K562 (cell line): ENCODE data around the gene CTXN1. TPM values are rescaled to one million over a fixed set of nuclear protein-coding genes. Genes with fewer than 3 reads are reported as not detected.

Experiments used
- ATF6 ChIP-seq: sonication (generic); formaldehyde crosslinking; IDR thresholded peaks from 2 replicates; pipeline ENCODE4 v1.4.0; 2020; ENCODE audit warnings: mild to moderate bottlenecking, missing genetic modification reagents
- HNRNPLL ChIP-seq: fragments of 200-400 bp; formaldehyde crosslinking; IDR thresholded peaks from 2 replicates; pipeline ENCODE4 v1.6.1; 2017; ENCODE audit warnings: low read length, low read depth, mild to moderate bottlenecking; ENCODE audit not compliant: poor library complexity, severe bottlenecking
- HOMEZ ChIP-seq: fragments of 250-450 bp; sonication (Bioruptor Pico); IDR thresholded peaks from 2 replicates; pipeline ENCODE4 v1.4.0; 2020; ENCODE audit warnings: mild to moderate bottlenecking, moderate library complexity
- JUND ChIP-seq, 2 experiments: IDR thresholded peaks; 2 replicates in 1 of 2; 3 replicates in 1 of 2; pipeline ENCODE4 v1.6.1; 2011; ENCODE audit warnings: borderline replicate concordance in 2 of 2, low read depth in 2 of 2, low read length in 2 of 2, improper control_type of control experiment in 1 of 2, missing biosample characterization in 1 of 2, missing genetic modification characterization in 1 of 2, missing genetic modification reagents in 1 of 2
- KLF16 ChIP-seq: IDR thresholded peaks from 2 replicates; pipeline ENCODE4 v1.6.1; 2016; ENCODE audit warnings: antibody characterized with exemption
- MTA2 ChIP-seq: fragments of 450-650 bp; IDR thresholded peaks from 2 replicates; pipeline ENCODE4 v1.6.1; 2016; ENCODE audit warnings: low read depth
- PCBP2 ChIP-seq: fragments of 200-400 bp; formaldehyde crosslinking; IDR thresholded peaks from 2 replicates; pipeline ENCODE4 v1.6.1; 2018; ENCODE audit warnings: low read length, low read depth, mild to moderate bottlenecking, moderate library complexity; ENCODE audit not compliant: poor library complexity, severe bottlenecking
- PHF8 ChIP-seq: fragments of 200-600 bp; sonication (generic); IDR thresholded peaks from 2 replicates; pipeline ENCODE4 v1.6.1; 2012; ENCODE audit warnings: mixed run types, mild to moderate bottlenecking, inconsistent platforms, low read length, moderate library complexity, borderline replicate concordance
- RBM17 ChIP-seq: fragments of 200-400 bp; formaldehyde crosslinking; IDR thresholded peaks from 2 replicates; pipeline ENCODE4 v1.6.1; 2017; ENCODE audit warnings: low read depth, mild to moderate bottlenecking, low read length, borderline replicate concordance
- RNF219 ChIP-seq: fragments of 250-450 bp; sonication (Bioruptor Pico); IDR thresholded peaks from 2 replicates; pipeline ENCODE4 v1.5.0; 2022; ENCODE audit warnings: mild to moderate bottlenecking
- SAFB ChIP-seq: fragments of 200-400 bp; formaldehyde crosslinking; IDR thresholded peaks from 2 replicates; pipeline ENCODE4 v1.6.1; 2017; ENCODE audit warnings: low read depth, low read length, borderline replicate concordance
- TBL1XR1 ChIP-seq, 2 experiments: IDR thresholded peaks; 2 replicates each; pipeline ENCODE4 v1.6.1; 2012; ENCODE audit warnings: improper control_type of control experiment in 2 of 2, low read length in 2 of 2, mild to moderate bottlenecking in 1 of 2
- ZNF232 ChIP-seq: sonication (generic); formaldehyde crosslinking; IDR thresholded peaks from 2 replicates; pipeline ENCODE4 v1.8.0; 2022; ENCODE audit warnings: mild to moderate bottlenecking, missing genetic modification reagents
- ZNF609 ChIP-seq: sonication (generic); formaldehyde crosslinking; IDR thresholded peaks from 2 replicates; pipeline ENCODE4 v1.8.1; 2023; ENCODE audit warnings: missing genetic modification reagents, mild to moderate bottlenecking, borderline replicate concordance
- polyA plus RNA-seq, 8 experiments: library from polyadenylated mRNA; depleted of rRNA in 4 of 8; stranded (reverse) in 5 of 8; unstranded in 3 of 8; fragments of >200 nt; fragmentation: Nextera tagmentation in 2 of 8; fragmentation: Illumina TruSeq in 1 of 8; extraction: Ambion mirVana in 2 of 8; extraction: Trizol in 1 of 8; gene quantifications; 2 replicates each; pipeline versions ENCODE4 v1.2.1 to v1.2.3, GENCODE V29; 2011 to 2014; ENCODE audit warnings: inconsistent platforms in 1 of 8, missing spikeins in 1 of 8
- total RNA-seq, 7 experiments: library from RNA; depleted of rRNA in 6 of 7; stranded (reverse); fragments of >200 nt in 6 of 7; fragmentation: Illumina TruSeq in 2 of 7; extraction: Trizol in 2 of 7; gene quantifications; 2 replicates each; pipeline versions ENCODE4 v1.2.1 to v1.2.3, GENCODE V29; 2011 to 2021; ENCODE audit warnings: low replicate concordance in 1 of 7

CTXN1 gene
- total and polyA plus RNA-seq, 9 of the 15 experiments (the other 6 are each of a cell fraction or from before 2014, with no cell fraction given), result 0.15 to 37.4 (median 1.8) TPM; not detected in 2

GRCh38 chr19:7925171-7925851, 624 bp downstream of the CTXN1 start (continued):
- TF ChIP-seq HOMEZ (CRISPR knock-in tag) (no peak), KLF16 (peak; percentile 21; the same call in 1 of the 2 replicates), SAFB (0 out of 2 replicates have a peak, but pooled peaks have one; percentile 45), HNRNPLL (peak; percentile 69), PHF8 (peak; percentile 41; the same call in 1 of the 2 replicates), TBL1XR1 (IDR thresholded peaks at IDR 0.05; ENCODE audit: low read length in 2 of 2) (no peak), RBM17 (no peak), JUND (IDR thresholded peaks at IDR 0.05; ENCODE audit: borderline replicate concordance, low read depth, low read length) (0 out of 2 replicates have a peak, but pooled peaks have one; percentile 3), JUND (tag; IDR thresholded peaks at IDR 0.05; ENCODE audit: borderline replicate concordance, low read depth, low read length) (no peak), RNF219 (CRISPR knock-in tag) (no peak), MTA2 (no peak), ZNF232 (CRISPR knock-in tag) (0 out of 2 replicates have a peak, but pooled peaks have one; percentile 51), PCBP2 (peak; percentile 32), ATF6 (CRISPR knock-in tag) (peak; percentile 69; the same call in 1 of the 2 replicates), ZNF609 (CRISPR knock-in tag) (0 out of 2 replicates have a peak, but pooled peaks have one; percentile 81)
